Spleen (tissue), 11 donors: Measurements from ENCODE around the gene EZH2. TPM values are rescaled to one million over a fixed set of nuclear protein-coding genes. Genes with fewer than 3 reads are reported as not detected.

Experiments used
- DNase-seq: peaks from one replicate; pipeline ENCODE4 v3.0.0-alpha.2; 2020
- H3K27ac ChIP-seq, 8 donors: fragments of 200-600 bp; sonication (generic) in 7 of 8; 1 replicate in 4 of 8; 2 replicates in 4 of 8; pipeline versions ENCODE4 v1.5.0 to v1.8.0; 2016 to 2021; ENCODE audit warnings: inconsistent platforms in 4 of 8, mild to moderate bottlenecking in 4 of 8, moderate library complexity in 1 of 8
- H3K27me3 ChIP-seq, 7 donors: fragments of 200-600 bp; sonication (generic) in 6 of 7; replicated peaks in 1 of 7; 1 replicate in 4 of 7; 2 replicates in 3 of 7; pipeline versions ENCODE4 v1.5.0 to v1.8.0; 2016 to 2021; ENCODE audit warnings: inconsistent platforms in 3 of 7, mild to moderate bottlenecking in 1 of 7
- H3K36me3 ChIP-seq, 6 donors: fragments of 200-600 bp; sonication (generic) in 5 of 6; 1 replicate in 4 of 6; 2 replicates in 2 of 6; pipeline versions ENCODE4 v1.5.0 to v1.8.0; 2016 to 2021; ENCODE audit warnings: inconsistent platforms in 2 of 6
- H3K4me1 ChIP-seq, 6 donors: fragments of 200-600 bp; sonication (generic) in 5 of 6; 1 replicate in 3 of 6; 2 replicates in 3 of 6; pipeline versions ENCODE4 v1.5.0 to v1.8.0; 2016 to 2021; ENCODE audit warnings: inconsistent platforms in 3 of 6
- H3K4me3 ChIP-seq, 8 donors: fragments of 200-600 bp; sonication (generic) in 7 of 8; 1 replicate in 4 of 8; 2 replicates in 4 of 8; pipeline versions ENCODE4 v1.5.0 to v1.8.0; 2016 to 2021; ENCODE audit warnings: inconsistent platforms in 4 of 8, mild to moderate bottlenecking in 4 of 8, moderate library complexity in 2 of 8
- H3K9me3 ChIP-seq, 8 donors: fragments of 200-600 bp; sonication (generic) in 7 of 8; 1 replicate in 4 of 8; 2 replicates in 4 of 8; pipeline versions ENCODE4 v1.5.0 to v1.8.0; 2016 to 2021; ENCODE audit warnings: inconsistent platforms in 4 of 8
- CTCF ChIP-seq, 11 experiments: fragments of 200-600 bp in 7 of 11; fragments of 450-650 bp in 4 of 11; sonication (generic) in 4 of 11; IDR thresholded peaks in 8 of 11; conservative IDR thresholded peaks in 3 of 11; 1 replicate in 7 of 11; 2 replicates in 4 of 11; pipeline versions ENCODE4 v1.4.0 to v1.8.0; 2016 to 2021; ENCODE audit warnings: antibody characterized with exemption in 11 of 11, inconsistent platforms in 4 of 11, mild to moderate bottlenecking in 1 of 11
- POLR2A ChIP-seq, 3 donors: fragments of 450-650 bp; IDR thresholded peaks; one replicate each; pipeline ENCODE4 v1.5.1; 2017; ENCODE audit warnings: antibody characterized with exemption in 3 of 3, mild to moderate bottlenecking in 1 of 3
- POLR2AphosphoS5 ChIP-seq, 3 donors: sonication (generic); formaldehyde crosslinking; IDR thresholded peaks; one replicate each; pipeline ENCODE4 v1.5.1; 2017; ENCODE audit warnings: antibody characterized with exemption in 3 of 3
- WGBS, 5 donors: extraction: QIAGEN DNeasy Blood & Tissue Kit in 3 of 5; methylation state at CpG; one replicate each; pipeline versions ENCODE4 v1.1.5 to v1.1.7; 2013 to 2018; 5-methylcytosine and 5-hydroxymethylcytosine counted together
- intact Hi-C: fragments of 100-400 bp; cut with DNase I; formaldehyde crosslinking; loops from one replicate; pipeline ENCODE4 v1.15.0; 2023; ENCODE audit warnings: low total_unique reads
- polyA plus RNA-seq, 3 donors: library from polyadenylated mRNA; stranded (reverse); fragments of 200-250 nt; gene quantifications; one replicate each; pipeline ENCODE4 v1.2.1, GENCODE V29; 2013
- total RNA-seq, 7 donors: library from RNA; depleted of rRNA in 3 of 7; stranded (reverse); fragments of >200 nt in 3 of 7; fragmentation: NEBNext Ultra II Directional in 4 of 7; extraction: Animal tissue kit (Norgen Biotek cat#: 25700) in 4 of 7; gene quantifications; one replicate each; pipeline versions ENCODE4 v1.1.0 to v1.2.1, GENCODE V29; 2016 to 2021
- donor health status: healthy with polysubstance abuse.
- donor health status: DM: no; HTN: no; CAD: no; lungs with moderate emphysema.
- donor health status: DM: no; HTN: no; CAD: no.
- donor health status: Bipolar disorder and iron deficiency.
- donor health status: healthy.
- donor health status: DM: no; HTN: no; CAD: no.
- donor health status: DM: yes; HTN: yes; CAD: no.

EZH2 gene
- total and polyA plus RNA-seq, 10 donors = 5.0 to 14.5 (median 7.4) TPM

- 90 to 96% (median 94%) methylated on average over 13 of the region's 13 CpGs for WGBS, 5 donors
- no peak overlapping the region for H3K27ac ChIP-seq
These were observed 83.4 kb downstream of the EZH2 start for GRCh38 chr7:148800677-148801076.

GRCh38 chr7:148799893-148800555, 84.1 kb downstream of the EZH2 start:
- intact Hi-C loops = no loop called here
- WGBS, 5 donors = 76 to 91% (median 82%) methylated on average over 8 to 10 of the region's 10 CpGs
- Histone ChIP-seq H3K27me3 (no peaks in the 10 kb centered on the region), H3K27ac (no peak overlapping the region), H3K36me3 (peaks cover 7 to 94% (median 62%) of the 10 kb centered on the region in 6 donors), H3K4me3 (no peak overlapping the region), H3K9me3 (no peaks in the 10 kb centered on the region), H3K4me1 (no peaks in the 10 kb centered on the region)
- no peak for TF ChIP-seq CTCF (IDR thresholded peaks at IDR 0.05 in 8 of 11, conservative IDR thresholded peaks at IDR 0.05 in 3 of 11)
- no peak for TF ChIP-seq POLR2AphosphoS5 (IDR thresholded peaks at IDR 0.05)
- no peak for TF ChIP-seq POLR2A (IDR thresholded peaks at IDR 0.05)
- no peak for DNase-seq

More at GRCh38 chr7:148800677-148801076, 83.4 kb downstream of the EZH2 start:
- DNase-seq = no peak
- Histone ChIP-seq H3K36me3 (peaks cover 7 to 92% (median 59%) of the 10 kb centered on the region in 6 donors), H3K4me3 (no peak overlapping the region), H3K9me3 (no peaks in the 10 kb centered on the region), H3K27me3 (no peaks in the 10 kb centered on the region), H3K4me1 (no peaks in the 10 kb centered on the region)
- TF ChIP-seq POLR2AphosphoS5 (IDR thresholded peaks at IDR 0.05) (no peak), CTCF (IDR thresholded peaks at IDR 0.05 in 8 of 11, conservative IDR thresholded peaks at IDR 0.05 in 3 of 11) (no peak), POLR2A (IDR thresholded peaks at IDR 0.05) (no peak)
- intact Hi-C loops = no loop called here

GRCh38 chr7:148796841-148797240, 87.2 kb downstream of the EZH2 start:
- H3K27me3 ChIP-seq = no peaks in the 10 kb centered on the region
- no peaks in the 10 kb centered on the region for H3K4me1 ChIP-seq
- no peak for DNase-seq
- no peaks in the 10 kb centered on the region for H3K9me3 ChIP-seq
- 82 to 93% (median 91%) methylated on average over 10 of the region's 10 CpGs for WGBS, 5 donors
- no peak overlapping the region for H3K27ac ChIP-seq
- H3K4me3 ChIP-seq = no peak overlapping the region
- H3K36me3 ChIP-seq = peaks cover 7 to 100% (median 87%) of the 10 kb centered on the region in 6 donors
- intact Hi-C loops = no loop called here
- TF ChIP-seq CTCF (IDR thresholded peaks at IDR 0.05 in 8 of 11, conservative IDR thresholded peaks at IDR 0.05 in 3 of 11) (no peak), POLR2A (IDR thresholded peaks at IDR 0.05) (no peak), POLR2AphosphoS5 (IDR thresholded peaks at IDR 0.05) (no peak)

GRCh38 chr7:148794476-148794875, 89.6 kb downstream of the EZH2 start:
- Histone ChIP-seq H3K36me3 (peaks cover 0 to 100% (median 86%) of the 10 kb centered on the region in 6 donors), H3K4me3 (no peak overlapping the region), H3K27ac (no peak overlapping the region), H3K4me1 (no peaks in the 10 kb centered on the region), H3K9me3 (no peaks in the 10 kb centered on the region), H3K27me3 (no peaks in the 10 kb centered on the region)
- WGBS, 5 donors = 95 to 100% (median 98%) methylated on average over 3 of the region's 3 CpGs
- intact Hi-C loops = no loop called here
- TF ChIP-seq POLR2AphosphoS5 (IDR thresholded peaks at IDR 0.05) (no peak), POLR2A (IDR thresholded peaks at IDR 0.05) (no peak), CTCF (IDR thresholded peaks at IDR 0.05 in 8 of 11, conservative IDR thresholded peaks at IDR 0.05 in 3 of 11) (no peak)
- no peak for DNase-seq
